Fibroblast of the conjunctiva (primary cell): ENCODE data around the gene P3H1.
A peak's percentile ranks its signal among the peaks of the same experiment; 100 is the strongest.
"Not testable (repeated sequence)": the region's sequence is repeated elsewhere in the genome, so short reads cannot be mapped to it uniquely, and the experiment has no call there.

Experiments used
- DNase-seq: peaks from one replicate; pipeline ENCODE4 v3.0.0-alpha.2; 2010; ENCODE audit warnings: low read depth

Gene P3H1

GRCh38 chr1:42773420-42773819 is 6.6 kb upstream of the P3H1 start:
- no peak for DNase-seq

- no peak for DNase-seq
Observed at GRCh38 chr1:42769811-42770210, 3.0 kb upstream of the P3H1 start.

- DNase-seq: no peak
Observed at GRCh38 chr1:42768172-42768571, 1.3 kb upstream of the P3H1 start.

GRCh38 chr1:42767510-42768000 is 727 bp upstream of the P3H1 start:
- no peak for DNase-seq

GRCh38 chr1:42765832-42766740 is 742 bp downstream of the P3H1 start:
- peak; percentile 70 for DNase-seq

GRCh38 chr1:42765269-42765668 is 1.6 kb downstream of the P3H1 start:
- no peak for DNase-seq

GRCh38 chr1:42762269-42762668 is 4.6 kb downstream of the P3H1 start:
- no peak for DNase-seq

- DNase-seq: no peak
Observed at GRCh38 chr1:42761567-42761966, 5.3 kb downstream of the P3H1 start.

- no peak for DNase-seq
Observed at GRCh38 chr1:42759114-42759513, 7.7 kb downstream of the P3H1 start.

GRCh38 chr1:42758641-42759040 is 8.2 kb downstream of the P3H1 start:
- DNase-seq: no peak

GRCh38 chr1:42757892-42758275 is 8.9 kb downstream of the P3H1 start:
- no peak for DNase-seq

- DNase-seq: peak; percentile 63
Observed at GRCh38 chr1:42756956-42757891, 9.6 kb downstream of the P3H1 start.

GRCh38 chr1:42753070-42753469 is 13.8 kb downstream of the P3H1 start:
- peak; percentile 36 for DNase-seq

- no peak for DNase-seq
Observed at GRCh38 chr1:42752284-42752683, 14.5 kb downstream of the P3H1 start.

- not testable (repeated sequence) for DNase-seq
Observed at GRCh38 chr1:42751511-42752070, 15.2 kb downstream of the P3H1 start.

GRCh38 chr1:42750041-42750440 is 16.8 kb downstream of the P3H1 start:
- no peak for DNase-seq

GRCh38 chr1:42748461-42749410 is 18.1 kb downstream of the P3H1 start:
- no peak for DNase-seq

GRCh38 chr1:42748021-42748420 is 18.8 kb downstream of the P3H1 start:
- no peak for DNase-seq

- DNase-seq: no peak
Observed at GRCh38 chr1:42747125-42747524, 19.7 kb downstream of the P3H1 start.

GRCh38 chr1:42746436-42747105 is 20.3 kb downstream of the P3H1 start:
- no peak for DNase-seq

GRCh38 chr1:42745851-42746250 is 21.0 kb downstream of the P3H1 start:
- no peak for DNase-seq
